ENCODE measurements around the gene TRPV5.

DNA sequence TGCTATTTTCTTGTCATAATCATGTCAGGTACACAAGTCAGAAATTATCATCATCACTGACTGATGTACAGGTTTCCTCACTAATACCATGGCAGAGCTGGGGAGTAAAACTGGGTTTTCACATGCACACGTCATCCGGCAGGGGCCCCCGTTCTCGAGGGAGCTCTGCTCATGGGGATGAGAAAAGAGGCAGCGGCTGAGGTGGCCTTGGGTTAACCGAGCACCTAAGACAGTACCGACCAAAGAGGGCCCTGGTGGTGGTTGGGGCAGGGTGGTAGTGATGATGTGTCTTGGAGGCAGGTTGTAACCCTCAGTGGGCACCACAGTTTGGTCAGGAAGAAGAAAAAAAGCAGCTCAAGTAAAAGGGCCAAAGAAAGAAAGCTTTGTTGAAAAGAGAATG is 35.9 kb downstream of the TRPV5 start:
- TF ChIP-seq, protein P1, sequence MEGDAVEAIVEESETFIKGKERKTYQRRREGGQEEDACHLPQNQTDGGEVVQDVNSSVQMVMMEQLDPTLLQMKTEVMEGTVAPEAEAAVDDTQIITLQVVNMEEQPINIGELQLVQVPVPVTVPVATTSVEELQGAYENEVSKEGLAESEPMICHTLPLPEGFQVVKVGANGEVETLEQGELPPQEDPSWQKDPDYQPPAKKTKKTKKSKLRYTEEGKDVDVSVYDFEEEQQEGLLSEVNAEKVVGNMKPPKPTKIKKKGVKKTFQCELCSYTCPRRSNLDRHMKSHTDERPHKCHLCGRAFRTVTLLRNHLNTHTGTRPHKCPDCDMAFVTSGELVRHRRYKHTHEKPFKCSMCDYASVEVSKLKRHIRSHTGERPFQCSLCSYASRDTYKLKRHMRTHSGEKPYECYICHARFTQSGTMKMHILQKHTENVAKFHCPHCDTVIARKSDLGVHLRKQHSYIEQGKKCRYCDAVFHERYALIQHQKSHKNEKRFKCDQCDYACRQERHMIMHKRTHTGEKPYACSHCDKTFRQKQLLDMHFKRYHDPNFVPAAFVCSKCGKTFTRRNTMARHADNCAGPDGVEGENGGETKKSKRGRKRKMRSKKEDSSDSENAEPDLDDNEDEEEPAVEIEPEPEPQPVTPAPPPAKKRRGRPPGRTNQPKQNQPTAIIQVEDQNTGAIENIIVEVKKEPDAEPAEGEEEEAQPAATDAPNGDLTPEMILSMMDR (IDR thresholded peaks at IDR 0.05), result no peak
- TF ChIP-seq POLR2AphosphoS5 (IDR thresholded peaks at IDR 0.05), result no peak

All from transverse colon (tissue), 4 donors.